ENCODE data around the gene ADRA2B.

Gene ADRA2B

GRCh38 chr2:96097951-96098823, 18.2 kb downstream of the ADRA2B start:
- peaks cover 6% of the 10 kb centered on the region for H3K9me3 Mint-ChIP-seq
- no peaks in the 10 kb centered on the region for H3K4me1 Mint-ChIP-seq
- TF ChIP-seq CTCF (IDR thresholded peaks at IDR 0.05; ENCODE audit: unreplicated experiment in 3 of 3) = no peak
- H3K36me3 Mint-ChIP-seq (ENCODE audit: low read depth) = no peaks in the 10 kb centered on the region
- H3K27me3 Mint-ChIP-seq (ENCODE audit: low read depth) = peaks cover 21% of the 10 kb centered on the region
- no peak overlapping the region for H3K4me3 Mint-ChIP-seq
- H3K27ac Mint-ChIP-seq = no peak overlapping the region

- TF ChIP-seq CTCF (IDR thresholded peaks at IDR 0.05; ENCODE audit: unreplicated experiment in 3 of 3) = no peak
- Mint-ChIP-seq H3K27me3 (ENCODE audit: low read depth) (peaks cover 24% of the 10 kb centered on the region), H3K4me1 (no peaks in the 10 kb centered on the region), H3K4me3 (no peak overlapping the region), H3K36me3 (ENCODE audit: low read depth) (no peaks in the 10 kb centered on the region), H3K27ac (no peak overlapping the region), H3K9me3 (peaks cover 6% of the 10 kb centered on the region)
These were observed 18.9 kb downstream of the ADRA2B start for GRCh38 chr2:96097441-96097840.

- Mint-ChIP-seq H3K4me3 (no peak overlapping the region), H3K36me3 (ENCODE audit: low read depth) (no peaks in the 10 kb centered on the region), H3K9me3 (peaks cover 6% of the 10 kb centered on the region), H3K27me3 (ENCODE audit: low read depth) (peaks cover 14% of the 10 kb centered on the region), H3K4me1 (peaks cover 6% of the 10 kb centered on the region), H3K27ac (no peak overlapping the region)
- no peak for TF ChIP-seq CTCF (IDR thresholded peaks at IDR 0.05; ENCODE audit: unreplicated experiment in 3 of 3)
These were observed 21.2 kb downstream of the ADRA2B start for GRCh38 chr2:96095116-96095636.

- H3K27ac Mint-ChIP-seq = no peak overlapping the region
- no peaks in the 10 kb centered on the region for H3K36me3 Mint-ChIP-seq (ENCODE audit: low read depth)
- H3K27me3 Mint-ChIP-seq (ENCODE audit: low read depth) = peaks cover 14% of the 10 kb centered on the region
- no peak for TF ChIP-seq CTCF (IDR thresholded peaks at IDR 0.05; ENCODE audit: unreplicated experiment in 3 of 3)
- no peak overlapping the region for H3K4me3 Mint-ChIP-seq
- peaks cover 6% of the 10 kb centered on the region for H3K9me3 Mint-ChIP-seq
- H3K4me1 Mint-ChIP-seq = peaks cover 8% of the 10 kb centered on the region
These were observed 22.8 kb downstream of the ADRA2B start for GRCh38 chr2:96093528-96093927.

GRCh38 chr2:96092951-96093350, 23.4 kb downstream of the ADRA2B start:
- Mint-ChIP-seq H3K27ac (no peak overlapping the region), H3K4me3 (no peak overlapping the region)

More at GRCh38 chr2:96092951-96093350, 23.4 kb downstream of the ADRA2B start:
- H3K4me1 Mint-ChIP-seq = peaks cover 8% of the 10 kb centered on the region
- H3K9me3 Mint-ChIP-seq = peaks cover 6% of the 10 kb centered on the region
- H3K27me3 Mint-ChIP-seq (ENCODE audit: low read depth) = peaks cover 14% of the 10 kb centered on the region
- H3K36me3 Mint-ChIP-seq (ENCODE audit: low read depth) = no peaks in the 10 kb centered on the region
- TF ChIP-seq CTCF (IDR thresholded peaks at IDR 0.05; ENCODE audit: unreplicated experiment in 3 of 3) = no peak

All from nephron (organoid).